Smooth muscle cell (in vitro differentiated cells): ENCODE measurements around the gene MPL. TPM values are rescaled to one million over a fixed set of nuclear protein-coding genes. Genes with fewer than 3 reads are reported as not detected.

Experiments used
- DNase-seq: peaks from one replicate; lab custom pipeline; 2025; ENCODE audit not compliant: unreplicated experiment; lab: John Stamatoyannopoulos, UW
- H2AFZ ChIP-seq: fragments of 200-600 bp; sonication (generic); 2 replicates; pipeline ENCODE4 v1.6.0; 2016; ENCODE audit warnings: antibody characterized with exemption, low read depth, mild to moderate bottlenecking
- H3F3A ChIP-seq: fragments of 200-600 bp; sonication (generic); 2 replicates; pipeline ENCODE4 v1.6.0; 2017; ENCODE audit warnings: antibody characterized with exemption, low read depth
- H3K27ac ChIP-seq: fragments of 200-600 bp; sonication (generic); 2 replicates; pipeline ENCODE4 v1.5.1; 2016; ENCODE audit warnings: low read depth, mild to moderate bottlenecking
- H3K27me3 ChIP-seq: fragments of 200-600 bp; sonication (generic); 2 replicates; pipeline ENCODE4 v1.6.1; 2016; ENCODE audit warnings: low read depth, mild to moderate bottlenecking
- H3K36me3 ChIP-seq: fragments of 200-600 bp; sonication (generic); 2 replicates; pipeline ENCODE4 v1.5.1; 2016; ENCODE audit warnings: low read depth
- H3K4me1 ChIP-seq: fragments of 200-600 bp; sonication (generic); 2 replicates; pipeline ENCODE4 v1.5.1; 2016; ENCODE audit warnings: low read depth
- H3K4me2 ChIP-seq: fragments of 200-600 bp; sonication (generic); 2 replicates; pipeline ENCODE4 v1.6.0; 2016; ENCODE audit warnings: mild to moderate bottlenecking
- H3K4me3 ChIP-seq: fragments of 200-600 bp; sonication (generic); 2 replicates; pipeline ENCODE4 v1.5.1; 2016; ENCODE audit warnings: mild to moderate bottlenecking
- H3K79me2 ChIP-seq: fragments of 200-600 bp; sonication (generic); 2 replicates; pipeline ENCODE4 v1.6.0; 2016; ENCODE audit warnings: low read depth, mild to moderate bottlenecking
- H3K9ac ChIP-seq: fragments of 200-600 bp; sonication (generic); 2 replicates; pipeline ENCODE4 v1.6.0; 2016; ENCODE audit warnings: low read depth
- H3K9me3 ChIP-seq: fragments of 200-600 bp; sonication (generic); replicated peaks from 2 replicates; pipeline ENCODE4 v1.5.1; 2016; ENCODE audit warnings: low read depth
- H4K20me1 ChIP-seq: fragments of 200-600 bp; sonication (generic); 2 replicates; pipeline ENCODE4 v1.6.0; 2016; ENCODE audit warnings: low read depth
- WGBS: methylation state at CpG from one replicate; pipeline ENCODE4 v1.1.7; 2016; ENCODE audit warnings: low lambda C conversion rate; 5-methylcytosine and 5-hydroxymethylcytosine counted together
- polyA plus RNA-seq: library from polyadenylated mRNA; unstranded; fragments of >200 nt; fragmentation: Nextera tagmentation; extraction: Ambion mirVana; gene quantifications from 2 replicates; pipeline ENCODE4 v1.2.1, GENCODE V29; 2016
- total RNA-seq: library from RNA; depleted of rRNA; stranded (reverse); fragments of >200 nt; gene quantifications from 2 replicates; pipeline ENCODE4 v1.2.3, GENCODE V29; 2014
- TF ChIP-seq, protein P1 (sequence below): fragments of 200-600 bp; sonication (generic); IDR thresholded peaks from 2 replicates; pipeline ENCODE4 v1.5.1; 2017; ENCODE audit warnings: borderline replicate concordance, mild to moderate bottlenecking, antibody characterized with exemption; ENCODE audit not compliant: insufficient read depth, poor library complexity, severe bottlenecking

Gene MPL
- total and polyA plus RNA-seq, 2 experiments from 2014 or later = not detected

DNA sequence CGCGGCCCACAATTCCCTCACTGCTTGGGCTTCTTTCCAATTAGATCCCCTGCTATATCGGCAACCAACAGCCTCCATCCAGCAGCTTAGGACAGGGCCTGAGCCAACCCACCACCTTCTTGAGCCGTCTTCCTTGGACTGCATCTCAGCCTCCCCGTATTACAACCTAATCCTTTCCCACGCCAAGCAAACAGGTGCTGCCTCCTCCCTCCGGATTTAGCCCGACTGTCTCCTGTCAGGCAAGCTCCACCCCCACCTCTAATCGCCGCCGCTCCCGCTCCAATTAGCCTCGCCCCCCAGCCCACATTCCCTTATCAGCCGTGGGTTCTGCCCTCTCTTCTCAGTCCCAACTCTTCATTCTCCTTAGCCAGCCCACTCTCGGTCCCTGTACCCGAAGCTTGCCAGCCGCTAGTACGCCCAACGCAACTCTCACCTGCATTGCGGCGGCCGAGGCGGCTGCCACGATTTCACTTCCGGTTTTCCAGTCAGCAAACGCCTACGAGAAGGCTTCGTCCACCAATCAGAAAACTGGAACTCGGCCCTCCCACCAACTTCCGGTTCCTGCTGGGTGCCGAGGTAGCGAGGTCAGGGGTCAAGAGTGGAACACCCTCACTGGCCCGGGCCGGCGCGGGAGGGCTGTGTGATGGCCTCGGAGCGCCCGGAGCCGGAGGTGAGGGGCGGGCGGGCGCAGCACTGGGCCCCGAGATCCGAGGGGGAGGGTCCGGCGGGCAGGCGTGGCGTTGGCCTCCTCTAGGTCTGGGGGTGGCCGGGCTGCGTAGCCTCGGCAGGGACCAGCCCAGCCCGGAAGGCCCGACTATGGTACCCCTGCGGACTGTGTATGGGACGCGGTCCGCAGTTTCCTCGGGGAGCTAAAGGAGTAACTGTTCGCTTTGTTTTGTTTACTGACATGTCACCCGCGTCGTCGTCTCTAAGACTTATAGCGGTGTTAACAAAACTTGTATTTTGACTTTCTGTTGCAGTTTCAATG is 52.0 kb downstream of the MPL start, which contains the start of the genes MED8 and SZT2:
Gene MED8 (minus strand): TSS at position 475 of the 988 bp plus-strand sequence. CDS start 36 bp downstream, at position 439.
Gene SZT2 (plus strand): TSS at position 574 of the 988 bp plus-strand sequence. CDS start 70 bp downstream, at position 644.
- Histone ChIP-seq H3K4me1 (peaks cover 16% of the 10 kb centered on the region), H3K4me2 (peak within 1 kb of the TSS; percentile 91), H3K27ac (peak within 1 kb of the TSS; percentile 64), H3K36me3 (peaks cover 5% of the 10 kb centered on the region), H3F3A (no peaks in the 10 kb centered on the region), H3K27me3 (no peaks in the 10 kb centered on the region), H3K9me3 (no peaks in the 10 kb centered on the region), H3K9ac (peak within 1 kb of the TSS; percentile 83), H3K79me2 (peaks cover 66% of the 10 kb centered on the region), H2AFZ (peak within 1 kb of the TSS; percentile 76), H4K20me1 (peaks cover 27% of the 10 kb centered on the region), H3K4me3 (peak within 1 kb of the TSS; percentile 74)
- WGBS = 2% methylated on average over 59 of the region's 65 CpGs
- DNase-seq = peak; percentile 52
- TF ChIP-seq, protein P1, sequence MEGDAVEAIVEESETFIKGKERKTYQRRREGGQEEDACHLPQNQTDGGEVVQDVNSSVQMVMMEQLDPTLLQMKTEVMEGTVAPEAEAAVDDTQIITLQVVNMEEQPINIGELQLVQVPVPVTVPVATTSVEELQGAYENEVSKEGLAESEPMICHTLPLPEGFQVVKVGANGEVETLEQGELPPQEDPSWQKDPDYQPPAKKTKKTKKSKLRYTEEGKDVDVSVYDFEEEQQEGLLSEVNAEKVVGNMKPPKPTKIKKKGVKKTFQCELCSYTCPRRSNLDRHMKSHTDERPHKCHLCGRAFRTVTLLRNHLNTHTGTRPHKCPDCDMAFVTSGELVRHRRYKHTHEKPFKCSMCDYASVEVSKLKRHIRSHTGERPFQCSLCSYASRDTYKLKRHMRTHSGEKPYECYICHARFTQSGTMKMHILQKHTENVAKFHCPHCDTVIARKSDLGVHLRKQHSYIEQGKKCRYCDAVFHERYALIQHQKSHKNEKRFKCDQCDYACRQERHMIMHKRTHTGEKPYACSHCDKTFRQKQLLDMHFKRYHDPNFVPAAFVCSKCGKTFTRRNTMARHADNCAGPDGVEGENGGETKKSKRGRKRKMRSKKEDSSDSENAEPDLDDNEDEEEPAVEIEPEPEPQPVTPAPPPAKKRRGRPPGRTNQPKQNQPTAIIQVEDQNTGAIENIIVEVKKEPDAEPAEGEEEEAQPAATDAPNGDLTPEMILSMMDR = no peak

DNA sequence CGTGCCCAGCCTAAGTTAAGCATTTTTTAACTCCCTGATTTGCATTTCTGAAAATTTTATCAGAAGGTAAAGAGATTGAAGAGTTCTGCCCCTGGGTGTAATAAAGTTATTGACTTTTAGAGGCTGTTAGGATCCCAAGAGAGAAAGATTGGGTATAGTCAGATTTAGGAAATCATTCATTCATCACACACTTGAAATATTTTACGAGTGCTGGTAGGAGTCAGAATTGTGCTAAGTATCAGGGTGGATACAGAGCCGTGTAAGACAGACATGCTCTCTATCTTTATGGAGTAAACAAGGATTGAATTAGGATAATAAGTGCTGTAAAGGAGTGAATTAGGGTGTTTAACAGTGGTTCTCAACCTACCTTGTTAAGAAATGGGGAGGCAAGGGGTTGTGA is 55.1 kb downstream of the MPL start:
- 62% methylated on average over 3 of the region's 3 CpGs for whole genome bisulfite sequencing
- no peak for DNase-seq

DNA sequence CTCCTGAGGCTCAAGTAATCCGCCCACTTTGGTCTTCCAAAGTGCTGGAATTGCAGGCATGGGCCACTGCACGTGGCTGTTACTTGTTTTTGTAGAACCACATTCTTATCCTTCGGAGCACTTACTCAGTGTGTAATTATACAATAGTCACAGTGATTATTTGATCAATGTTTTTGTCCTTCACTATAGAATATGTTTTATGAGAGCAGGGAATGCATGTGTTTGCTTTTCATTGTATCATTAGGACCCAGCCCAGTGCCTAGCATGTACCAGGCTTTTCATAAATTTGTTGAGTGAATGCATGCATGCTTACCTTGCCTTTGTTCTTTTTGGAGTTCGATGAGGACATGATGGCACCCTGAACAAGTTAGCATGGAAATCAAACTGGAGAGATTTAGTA is 57.9 kb downstream of the MPL start:
- no peak overlapping the region for H3K4me3 ChIP-seq
- WGBS = 94% methylated on average over 4 of the region's 4 CpGs

More for the DNA sequence above, 55.1 kb downstream of the MPL start:
- Histone ChIP-seq H4K20me1 (peaks cover 37% of the 10 kb centered on the region), H3K4me3 (no peak overlapping the region), H2AFZ (no peak overlapping the region), H3F3A (no peaks in the 10 kb centered on the region), H3K4me2 (no peak overlapping the region), H3K27ac (no peak overlapping the region), H3K79me2 (peaks cover 78% of the 10 kb centered on the region), H3K36me3 (peaks cover 4% of the 10 kb centered on the region), H3K9me3 (no peaks in the 10 kb centered on the region), H3K27me3 (no peaks in the 10 kb centered on the region), H3K4me1 (peaks cover 16% of the 10 kb centered on the region), H3K9ac (no peak overlapping the region)
- TF ChIP-seq, protein P1 = no peak

More for the DNA sequence above, 57.9 kb downstream of the MPL start:
- H3K4me2 ChIP-seq = no peak overlapping the region
- DNase-seq = no peak
- peaks cover 3% of the 10 kb centered on the region for H3K36me3 ChIP-seq
- H3K27me3 ChIP-seq = no peaks in the 10 kb centered on the region
- peaks cover 4% of the 10 kb centered on the region for H3K4me1 ChIP-seq
- no peak overlapping the region for H3K9ac ChIP-seq
- H3K9me3 ChIP-seq = no peaks in the 10 kb centered on the region
- peaks cover 72% of the 10 kb centered on the region for H3K79me2 ChIP-seq
- no peak overlapping the region for H2AFZ ChIP-seq
- TF ChIP-seq, protein P1 = no peak
- H3F3A ChIP-seq = no peaks in the 10 kb centered on the region
- H4K20me1 ChIP-seq = peaks cover 53% of the 10 kb centered on the region
- H3K27ac ChIP-seq = no peak overlapping the region
